MM.1S (cell line): ENCODE results near the gene KCNB1.

ENCODE experiments used
- DNase-seq: peaks from one replicate; pipeline ENCODE4 v3.0.0-alpha.2; 2015
- H2AFZ ChIP-seq: fragments of 300-600 bp; sonication (generic); 2 replicates; pipeline ENCODE4 v1.6.0; 2016; ENCODE audit warnings: antibody characterized with exemption, low read length
- H3F3A ChIP-seq: fragments of 300-600 bp; sonication (generic); 2 replicates; pipeline ENCODE4 v1.6.1; 2016; ENCODE audit warnings: mild to moderate bottlenecking, antibody characterized with exemption, low read length, moderate library complexity, mixed read lengths; ENCODE audit not compliant: insufficient read depth
- H3K27ac ChIP-seq: fragments of 300-600 bp; sonication (generic); 2 replicates; pipeline ENCODE4 v1.5.1; 2016; ENCODE audit warnings: mild to moderate bottlenecking, low read length
- H3K27me3 ChIP-seq: fragments of 300-600 bp; sonication (generic); replicated peaks from 2 replicates; pipeline ENCODE4 v1.6.0; 2016; ENCODE audit warnings: low read length; ENCODE audit not compliant: insufficient read depth
- H3K36me3 ChIP-seq: fragments of 300-600 bp; sonication (generic); replicated peaks from 2 replicates; pipeline ENCODE4 v1.6.1; 2016; ENCODE audit warnings: mild to moderate bottlenecking, low read length, mixed read lengths; ENCODE audit not compliant: insufficient read depth
- H3K4me1 ChIP-seq: fragments of 300-600 bp; sonication (generic); 2 replicates; pipeline ENCODE4 v1.6.1; 2016; ENCODE audit warnings: low read length, mixed read lengths
- H3K4me2 ChIP-seq: fragments of 300-600 bp; sonication (generic); 2 replicates; pipeline ENCODE4 v1.6.0; 2016; ENCODE audit warnings: low read depth, low read length
- H3K4me3 ChIP-seq: fragments of 300-600 bp; sonication (generic); 2 replicates; pipeline ENCODE4 v1.5.1; 2016; ENCODE audit warnings: low read length, mixed read lengths
- H3K79me2 ChIP-seq: fragments of 300-600 bp; sonication (generic); 2 replicates; pipeline ENCODE4 v1.6.1; 2016; ENCODE audit warnings: mixed run types, low read length, mixed read lengths
- H3K9ac ChIP-seq: fragments of 300-600 bp; sonication (generic); 2 replicates; pipeline ENCODE4 v1.6.1; 2016; ENCODE audit warnings: low read length, mixed read lengths
- H3K9me2 ChIP-seq: fragments of 300-600 bp; sonication (generic); replicated peaks from 2 replicates; pipeline ENCODE4 v1.6.1; 2016; ENCODE audit warnings: mild to moderate bottlenecking, low read length, mixed read lengths; ENCODE audit not compliant: insufficient read depth
- H3K9me3 ChIP-seq: fragments of 300-600 bp; sonication (generic); replicated peaks from 2 replicates; pipeline ENCODE4 v1.6.1; 2016; ENCODE audit warnings: mild to moderate bottlenecking, low read length, mixed read lengths; ENCODE audit not compliant: insufficient read depth
- H4K20me1 ChIP-seq: fragments of 300-600 bp; sonication (generic); 2 replicates; pipeline ENCODE4 v1.6.1; 2016; ENCODE audit warnings: mild to moderate bottlenecking, low read length, moderate library complexity, mixed read lengths; ENCODE audit not compliant: insufficient read depth
- CTCF ChIP-seq: fragments of 300-600 bp; sonication (generic); IDR thresholded peaks from 2 replicates; pipeline ENCODE4 v1.5.1; 2016; ENCODE audit warnings: antibody characterized with exemption, low read length, mixed read lengths
- EZH2 ChIP-seq: fragments of 300-600 bp; sonication (generic); optimal IDR thresholded peaks from 2 replicates; pipeline ENCODE3; 2017; ENCODE audit warnings: low read depth, mild to moderate bottlenecking, antibody characterized with exemption, low read length, mixed read lengths
- EZH2phosphoT487 ChIP-seq: fragments of 300-600 bp; sonication (generic); IDR thresholded peaks from 2 replicates; pipeline ENCODE4 v1.6.1; 2018; ENCODE audit warnings: antibody characterized with exemption, low read length

KCNB1 gene

GRCh38 chr20:49339123-49339522 is 143.3 kb downstream of the KCNB1 start:
- no peak overlapping the region for H2AFZ ChIP-seq

GRCh38 chr20:49338061-49338460 is 144.4 kb downstream of the KCNB1 start:
- Histone ChIP-seq H3K79me2 (no peaks in the 10 kb centered on the region), H3K4me1 (no peaks in the 10 kb centered on the region), H3K4me3 (no peak overlapping the region), H2AFZ (no peak overlapping the region), H3F3A (no peaks in the 10 kb centered on the region), H3K9me3 (no peaks in the 10 kb centered on the region), H3K27me3 (peaks cover 3% of the 10 kb centered on the region; the same call in 1 of the 2 replicates), H3K36me3 (no peaks in the 10 kb centered on the region), H3K9me2 (no peaks in the 10 kb centered on the region), H3K9ac (no peak overlapping the region), H4K20me1 (no peaks in the 10 kb centered on the region), H3K4me2 (no peak overlapping the region), H3K27ac (no peak overlapping the region)
- DNase-seq = no peak
- TF ChIP-seq CTCF = no peak
- no peak for TF ChIP-seq EZH2
- no peak for TF ChIP-seq EZH2phosphoT487

More at GRCh38 chr20:49339123-49339522, 143.3 kb downstream of the KCNB1 start:
- Histone ChIP-seq H3K36me3 (no peaks in the 10 kb centered on the region), H3K79me2 (no peaks in the 10 kb centered on the region), H3K4me3 (no peak overlapping the region), H4K20me1 (no peaks in the 10 kb centered on the region), H3K27me3 (peaks cover 13% of the 10 kb centered on the region; the same call in 1 of the 2 replicates), H3K27ac (no peak overlapping the region), H3K9me2 (no peaks in the 10 kb centered on the region), H3K4me2 (no peak overlapping the region), H3F3A (no peaks in the 10 kb centered on the region), H3K9ac (no peak overlapping the region), H3K9me3 (no peaks in the 10 kb centered on the region), H3K4me1 (no peaks in the 10 kb centered on the region)
- no peak for DNase-seq
- TF ChIP-seq EZH2phosphoT487 (no peak), CTCF (no peak), EZH2 (no peak)

GRCh38 chr20:49337357-49337756 is 145.1 kb downstream of the KCNB1 start:
- no peak for DNase-seq
- Histone ChIP-seq H3K36me3 (no peaks in the 10 kb centered on the region), H4K20me1 (no peaks in the 10 kb centered on the region), H3K4me3 (no peak overlapping the region), H3F3A (no peaks in the 10 kb centered on the region), H3K4me2 (no peak overlapping the region), H3K27me3 (no peaks in the 10 kb centered on the region; the same call in 1 of the 2 replicates), H3K9ac (no peak overlapping the region), H3K27ac (no peak overlapping the region), H3K9me2 (no peaks in the 10 kb centered on the region), H3K79me2 (no peaks in the 10 kb centered on the region), H3K4me1 (no peaks in the 10 kb centered on the region), H2AFZ (no peak overlapping the region), H3K9me3 (no peaks in the 10 kb centered on the region)
- TF ChIP-seq EZH2 = no peak
- TF ChIP-seq EZH2phosphoT487 = no peak
- TF ChIP-seq CTCF = no peak
